Fibroblast of lung (primary cell): ENCODE measurements around the gene PROB1.

Experiments used
- EZH2 ChIP-seq: IDR thresholded peaks from 2 replicates; pipeline ENCODE4 v1.5.1; 2012; ENCODE audit warnings: low read length, control low read depth, mild to moderate bottlenecking; ENCODE audit errors: missing control alignments
- TF ChIP-seq, protein P1 (sequence below), 2 donors: IDR thresholded peaks in 1 of 2; conservative IDR thresholded peaks in 1 of 2; 1 replicate in 1 of 2; 2 replicates in 1 of 2; pipeline ENCODE4 v1.5.1; 2011 to 2012; ENCODE audit warnings: low read length in 2 of 2, control low read depth in 1 of 2, inconsistent platforms in 1 of 2, low read depth in 1 of 2, mild to moderate bottlenecking in 1 of 2

GRCh38 chr5:139393497-139394122, 1.3 kb downstream of the PROB1 start:
- TF ChIP-seq, protein P1, sequence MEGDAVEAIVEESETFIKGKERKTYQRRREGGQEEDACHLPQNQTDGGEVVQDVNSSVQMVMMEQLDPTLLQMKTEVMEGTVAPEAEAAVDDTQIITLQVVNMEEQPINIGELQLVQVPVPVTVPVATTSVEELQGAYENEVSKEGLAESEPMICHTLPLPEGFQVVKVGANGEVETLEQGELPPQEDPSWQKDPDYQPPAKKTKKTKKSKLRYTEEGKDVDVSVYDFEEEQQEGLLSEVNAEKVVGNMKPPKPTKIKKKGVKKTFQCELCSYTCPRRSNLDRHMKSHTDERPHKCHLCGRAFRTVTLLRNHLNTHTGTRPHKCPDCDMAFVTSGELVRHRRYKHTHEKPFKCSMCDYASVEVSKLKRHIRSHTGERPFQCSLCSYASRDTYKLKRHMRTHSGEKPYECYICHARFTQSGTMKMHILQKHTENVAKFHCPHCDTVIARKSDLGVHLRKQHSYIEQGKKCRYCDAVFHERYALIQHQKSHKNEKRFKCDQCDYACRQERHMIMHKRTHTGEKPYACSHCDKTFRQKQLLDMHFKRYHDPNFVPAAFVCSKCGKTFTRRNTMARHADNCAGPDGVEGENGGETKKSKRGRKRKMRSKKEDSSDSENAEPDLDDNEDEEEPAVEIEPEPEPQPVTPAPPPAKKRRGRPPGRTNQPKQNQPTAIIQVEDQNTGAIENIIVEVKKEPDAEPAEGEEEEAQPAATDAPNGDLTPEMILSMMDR (conservative IDR thresholded peaks at IDR 0.05 in 1 of 2, IDR thresholded peaks at IDR 0.05 in 1 of 2; ENCODE audit: low read depth in 1 of 2, low read length in 2 of 2): no peak
- peak; percentile 79 for TF ChIP-seq EZH2
